AG10803 (cell line): Measurements from ENCODE around the gene TIMD4.

Experiments used
- DNase-seq: peaks from one replicate; pipeline ENCODE4 v3.0.0; 2010; ENCODE audit warnings: low read depth
- H3K4me3 ChIP-seq: 2 replicates; pipeline ENCODE4 v1.5.1; 2011; ENCODE audit warnings: mild to moderate bottlenecking, low read length, control low read depth
- TF ChIP-seq, protein P1 (sequence below): conservative IDR thresholded peaks from 2 replicates; pipeline ENCODE4 v1.5.1; 2011; ENCODE audit warnings: mild to moderate bottlenecking, low read length, control low read depth, inconsistent platforms

The TIMD4 gene

DNA sequence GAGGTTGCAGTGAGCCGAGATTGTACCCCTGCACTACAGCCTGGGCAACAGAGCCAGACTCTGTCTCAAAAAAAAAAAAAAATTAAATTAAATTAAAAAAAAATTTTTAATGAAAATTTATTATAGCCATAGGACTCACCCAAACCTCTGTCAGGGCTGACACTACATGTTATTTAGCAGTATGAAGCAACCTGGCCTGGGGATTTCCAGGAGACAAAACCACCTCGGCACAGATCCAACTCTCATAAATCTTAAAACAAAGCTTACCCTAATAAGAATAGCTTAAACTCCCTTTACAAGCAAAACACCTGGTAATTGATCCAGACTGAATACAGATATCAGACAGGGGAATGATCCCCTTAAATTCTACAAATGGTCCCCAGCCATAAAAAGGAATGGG lies 74.5 kb downstream of the TIMD4 start:
- no peak overlapping the region for H3K4me3 ChIP-seq
- no peak for DNase-seq

DNA sequence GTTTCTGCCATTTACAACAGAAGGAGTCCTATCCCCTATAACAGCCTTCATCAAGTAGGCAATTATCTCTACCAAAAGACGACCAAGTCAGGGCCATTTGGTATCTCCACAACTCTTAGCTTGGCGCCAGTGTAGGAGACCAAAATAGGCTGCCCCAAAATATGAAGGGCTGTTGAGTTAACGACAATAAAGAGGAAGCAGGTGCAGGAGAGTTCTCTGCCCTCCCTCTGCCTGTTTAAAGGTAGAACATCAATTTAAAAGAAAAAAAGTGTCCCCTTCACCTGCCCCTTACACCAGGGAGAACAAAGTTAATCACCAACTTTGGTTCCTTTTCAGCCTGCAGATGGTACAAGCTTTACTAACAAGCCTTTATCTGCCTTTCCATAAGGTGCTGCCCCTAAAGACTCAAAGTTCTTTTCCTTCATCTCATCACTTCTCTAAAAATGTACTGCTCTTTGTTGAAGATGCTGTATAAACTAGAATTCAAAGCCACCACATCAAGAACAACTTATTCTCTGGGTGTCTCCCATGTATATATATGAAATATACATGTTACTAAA lies 79.6 kb downstream of the TIMD4 start:
- TF ChIP-seq, protein P1, sequence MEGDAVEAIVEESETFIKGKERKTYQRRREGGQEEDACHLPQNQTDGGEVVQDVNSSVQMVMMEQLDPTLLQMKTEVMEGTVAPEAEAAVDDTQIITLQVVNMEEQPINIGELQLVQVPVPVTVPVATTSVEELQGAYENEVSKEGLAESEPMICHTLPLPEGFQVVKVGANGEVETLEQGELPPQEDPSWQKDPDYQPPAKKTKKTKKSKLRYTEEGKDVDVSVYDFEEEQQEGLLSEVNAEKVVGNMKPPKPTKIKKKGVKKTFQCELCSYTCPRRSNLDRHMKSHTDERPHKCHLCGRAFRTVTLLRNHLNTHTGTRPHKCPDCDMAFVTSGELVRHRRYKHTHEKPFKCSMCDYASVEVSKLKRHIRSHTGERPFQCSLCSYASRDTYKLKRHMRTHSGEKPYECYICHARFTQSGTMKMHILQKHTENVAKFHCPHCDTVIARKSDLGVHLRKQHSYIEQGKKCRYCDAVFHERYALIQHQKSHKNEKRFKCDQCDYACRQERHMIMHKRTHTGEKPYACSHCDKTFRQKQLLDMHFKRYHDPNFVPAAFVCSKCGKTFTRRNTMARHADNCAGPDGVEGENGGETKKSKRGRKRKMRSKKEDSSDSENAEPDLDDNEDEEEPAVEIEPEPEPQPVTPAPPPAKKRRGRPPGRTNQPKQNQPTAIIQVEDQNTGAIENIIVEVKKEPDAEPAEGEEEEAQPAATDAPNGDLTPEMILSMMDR = no peak
- H3K4me3 ChIP-seq = no peak overlapping the region
- no peak for DNase-seq

More for the DNA sequence above, 74.5 kb downstream of the TIMD4 start:
- TF ChIP-seq, protein P1 = no peak

DNA sequence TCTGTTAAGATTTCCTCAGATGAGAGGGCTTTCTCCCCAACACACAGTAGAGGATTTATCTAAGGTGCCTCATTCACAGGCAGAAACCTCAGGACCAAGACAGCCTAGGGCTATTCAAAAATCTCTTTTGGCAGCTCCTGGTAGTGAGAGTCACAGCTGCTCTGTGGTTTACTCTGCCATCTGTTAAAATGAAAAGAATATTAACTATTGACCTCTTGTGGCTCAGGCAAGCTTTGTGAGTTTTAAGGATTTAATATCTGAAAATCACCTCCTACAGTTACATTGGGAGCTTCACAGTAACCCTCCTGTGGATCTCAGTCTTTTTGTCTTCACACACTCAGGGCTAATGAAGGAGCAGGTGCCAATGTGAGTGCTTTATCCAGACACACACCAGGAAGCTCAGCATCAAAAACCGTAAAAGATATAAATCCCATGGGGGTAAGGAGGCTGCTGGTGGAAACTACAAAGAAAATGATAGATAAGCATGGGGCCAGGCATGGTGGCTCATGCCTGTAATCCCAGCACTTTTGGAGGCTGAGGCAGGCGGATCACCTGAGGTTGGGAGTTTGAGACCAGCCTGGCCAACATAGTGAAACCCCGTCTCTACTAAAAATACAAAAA lies 83.3 kb downstream of the TIMD4 start:
- H3K4me3 ChIP-seq = no peak overlapping the region
- TF ChIP-seq, protein P1 = no peak
- DNase-seq = no peak

DNA sequence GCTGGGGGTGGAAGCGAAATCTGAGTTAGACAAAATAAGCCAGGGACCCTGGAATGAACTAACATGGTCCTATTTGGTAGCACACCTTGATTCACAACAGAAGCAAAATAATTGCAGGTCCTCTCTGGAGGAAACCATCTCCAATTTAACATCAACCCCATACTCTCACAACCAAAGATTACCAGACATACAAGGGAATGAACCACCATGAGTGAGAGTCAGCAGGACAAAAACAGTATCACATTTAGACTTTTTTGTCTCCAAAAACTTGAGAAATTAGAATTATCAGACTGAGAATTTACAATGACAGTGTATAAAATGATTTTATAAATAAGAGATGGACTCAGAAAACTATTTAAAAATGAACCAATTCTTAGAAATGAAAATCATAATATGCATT lies 91.8 kb downstream of the TIMD4 start:
- DNase-seq = no peak
- TF ChIP-seq, protein P1 = no peak
- no peak overlapping the region for H3K4me3 ChIP-seq

DNA sequence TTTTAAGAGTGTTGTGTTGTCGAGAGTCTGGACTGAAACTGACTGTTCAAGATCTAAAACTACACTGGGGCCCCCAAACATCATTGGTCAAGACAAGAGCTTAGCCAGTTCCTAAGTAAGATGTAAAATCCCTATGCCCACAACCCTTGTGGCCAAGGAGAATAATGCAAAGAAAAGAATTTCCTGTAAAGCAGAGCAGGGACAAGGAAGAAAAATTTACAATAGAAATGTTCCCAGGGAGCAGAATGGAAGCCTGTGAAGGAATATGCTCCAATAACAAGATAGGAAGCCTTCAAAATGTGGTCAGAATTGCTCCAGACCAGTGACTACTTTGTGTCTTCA lies 92.6 kb downstream of the TIMD4 start:
- DNase-seq = no peak
- no peak overlapping the region for H3K4me3 ChIP-seq
- TF ChIP-seq, protein P1 = no peak
